ENCODE results near the gene CPNE1.

CPNE1 gene

GRCh38 chr20:35699127-35699956 is 34.6 kb upstream of the CPNE1 start, which contains the start of the genes NFS1 and ROMO1:
Gene NFS1, minus strand, starts transcription at chr20:35699352. Its CDS starts 64 bp downstream, at chr20:35699288.
Gene ROMO1, plus strand, starts transcription at chr20:35699405. Its CDS starts 228 bp downstream, at chr20:35699633.
- TF ChIP-seq GATA2 (IDR thresholded peaks at IDR 0.05; ENCODE audit: low read depth, low read length) = no peak
- no peak for TF ChIP-seq GATA3 (IDR thresholded peaks at IDR 0.05; ENCODE audit: low read depth, low read length)

DNA sequence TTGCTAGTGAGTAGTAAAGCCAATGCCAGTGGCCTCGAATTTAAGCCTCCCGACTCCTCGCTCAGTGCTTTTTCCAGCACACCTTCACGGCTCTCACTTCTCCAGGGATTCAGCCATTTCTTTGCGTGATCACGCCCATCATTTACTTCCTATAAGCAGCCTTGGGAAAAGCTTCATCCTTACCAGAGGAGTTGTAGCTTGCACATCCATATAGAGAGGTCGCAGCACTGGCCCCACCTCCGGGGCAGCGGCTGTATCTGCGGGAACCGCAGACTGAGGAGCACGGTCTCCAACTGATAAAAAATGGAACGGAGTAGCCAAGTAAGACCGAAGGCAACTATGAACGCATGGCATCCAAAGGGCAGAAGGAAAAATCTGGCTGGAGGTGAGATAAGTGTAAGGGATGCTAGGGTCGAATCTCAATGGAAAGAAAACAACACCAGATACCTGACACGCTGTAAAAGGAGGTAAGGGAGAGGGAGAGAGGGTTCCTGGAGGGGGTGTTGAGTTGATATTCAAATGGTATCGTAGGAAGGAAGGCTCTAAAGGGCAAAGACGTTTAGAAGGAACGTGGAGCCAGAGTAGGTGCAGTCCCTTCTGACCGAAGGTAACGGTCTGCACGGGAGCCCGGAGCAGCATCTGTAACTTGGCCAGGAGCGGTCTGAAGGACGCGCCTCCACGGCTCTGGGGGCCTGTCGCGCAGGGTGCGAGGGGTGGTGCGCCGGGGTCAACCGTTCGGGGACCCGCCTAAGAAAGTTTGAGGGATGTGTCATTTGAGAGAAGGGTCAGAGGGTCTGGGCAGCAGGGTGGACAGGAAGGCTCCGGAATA is 33.8 kb upstream of the CPNE1 start:
- TF ChIP-seq GATA3 (IDR thresholded peaks at IDR 0.05; ENCODE audit: low read depth, low read length) = no peak

DNA sequence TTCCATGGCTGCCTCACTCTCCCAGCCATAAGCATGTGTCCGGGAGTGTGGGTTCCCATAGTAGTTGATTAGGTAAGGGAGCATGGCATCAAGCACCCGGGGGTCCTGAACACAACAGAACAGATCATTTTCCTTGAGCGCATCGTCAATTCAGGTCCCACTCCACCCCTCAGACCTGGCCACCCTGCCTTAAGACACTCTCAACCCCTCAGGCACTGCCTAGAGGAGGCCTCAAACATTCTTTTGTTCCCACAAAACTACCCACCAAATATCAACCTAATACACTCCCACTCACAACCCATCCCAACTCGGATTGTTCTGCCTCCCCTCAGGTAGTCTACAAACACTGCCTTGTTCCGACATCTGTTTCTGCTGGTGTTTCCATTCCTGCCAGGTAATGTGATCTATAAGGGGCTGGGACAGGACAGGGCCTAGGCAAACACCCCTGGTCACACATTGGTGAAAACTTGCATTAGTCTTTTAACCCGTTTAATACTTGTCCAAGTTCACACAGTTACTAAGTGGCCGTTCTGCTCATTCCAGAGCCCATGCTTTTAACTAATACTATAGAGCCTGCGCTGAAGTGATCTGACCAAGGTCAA is 33.1 kb upstream of the CPNE1 start:
- TF ChIP-seq GATA2 (IDR thresholded peaks at IDR 0.05; ENCODE audit: low read depth, low read length) (no peak), GATA3 (IDR thresholded peaks at IDR 0.05; ENCODE audit: low read depth, low read length) (no peak)

- TF ChIP-seq GATA3 (IDR thresholded peaks at IDR 0.05; ENCODE audit: low read depth, low read length) (no peak), GATA2 (IDR thresholded peaks at IDR 0.05; ENCODE audit: low read depth, low read length) (no peak)
Observed at GRCh38 chr20:35695978-35696377, 31.3 kb upstream of the CPNE1 start.

DNA sequence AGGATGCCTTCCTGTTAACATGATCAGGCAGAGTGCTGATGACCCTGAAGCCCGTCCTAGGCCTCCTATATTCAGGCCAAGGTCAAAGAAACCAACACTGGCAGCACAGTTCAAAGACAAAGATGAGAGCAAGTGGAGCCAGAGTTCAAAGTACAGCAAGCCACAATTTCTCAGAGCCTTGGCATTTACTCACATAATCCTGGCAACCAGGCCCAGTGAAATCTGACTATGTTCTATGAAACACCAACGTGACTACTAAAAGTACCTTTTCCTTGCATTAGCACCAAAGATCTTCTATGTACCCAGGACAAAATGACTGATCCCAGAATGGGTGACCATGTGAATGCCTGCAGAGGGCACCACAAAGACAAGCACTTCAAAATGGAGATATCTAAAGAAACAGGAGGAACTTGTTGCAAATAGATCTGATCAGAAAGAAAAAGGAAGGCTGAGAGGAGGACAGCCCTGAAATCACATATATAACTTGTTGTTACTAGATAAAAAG is 30.6 kb upstream of the CPNE1 start:
- TF ChIP-seq GATA3 (IDR thresholded peaks at IDR 0.05; ENCODE audit: low read depth, low read length) (no peak), GATA2 (IDR thresholded peaks at IDR 0.05; ENCODE audit: low read depth, low read length) (no peak)

DNA sequence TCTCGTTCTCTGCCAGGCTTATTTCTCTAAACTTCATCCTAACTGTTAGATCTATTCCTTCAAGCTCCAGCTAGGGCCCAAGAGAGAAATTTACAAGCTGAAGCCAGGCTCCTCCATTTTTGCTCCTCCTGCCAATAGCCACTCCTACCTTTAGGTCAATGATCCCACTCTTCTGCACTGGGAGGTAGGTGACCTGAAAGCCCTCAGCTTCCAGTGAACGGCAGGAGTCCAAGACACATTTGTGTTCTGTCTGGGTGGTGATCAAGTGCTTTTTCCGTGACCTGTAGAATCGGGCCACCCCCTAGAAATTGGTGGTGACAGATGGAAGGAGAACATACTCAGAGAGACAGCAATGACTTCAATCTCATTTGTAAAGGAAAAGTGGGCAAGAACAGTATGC is 25.6 kb upstream of the CPNE1 start:
- no peak for TF ChIP-seq GATA2 (IDR thresholded peaks at IDR 0.05; ENCODE audit: low read depth, low read length)
- no peak for TF ChIP-seq GATA3 (IDR thresholded peaks at IDR 0.05; ENCODE audit: low read depth, low read length)

DNA sequence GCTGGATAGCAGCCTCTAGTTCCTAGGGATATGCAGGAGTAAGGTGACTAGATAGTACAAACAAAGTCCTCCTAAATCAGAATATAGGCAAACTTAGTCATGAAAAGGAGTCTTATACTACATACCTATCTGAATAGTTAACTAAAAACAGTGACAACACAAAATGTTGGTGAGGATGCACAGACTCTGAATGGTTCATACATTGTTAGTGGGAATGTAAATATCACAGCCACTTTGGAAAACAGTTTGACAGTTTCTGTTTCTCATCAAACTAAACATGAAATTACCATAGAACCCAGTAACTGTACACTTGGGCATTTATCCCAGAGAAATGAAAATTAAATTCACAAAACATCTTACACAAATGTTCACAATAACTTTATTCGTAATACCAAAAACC is 17.3 kb upstream of the CPNE1 start:
- TF ChIP-seq GATA2 (IDR thresholded peaks at IDR 0.05; ENCODE audit: low read depth, low read length) = no peak
- TF ChIP-seq GATA3 (IDR thresholded peaks at IDR 0.05; ENCODE audit: low read depth, low read length) = no peak

- TF ChIP-seq GATA2 (IDR thresholded peaks at IDR 0.05; ENCODE audit: low read depth, low read length) = no peak
- no peak for TF ChIP-seq GATA3 (IDR thresholded peaks at IDR 0.05; ENCODE audit: low read depth, low read length)
Observed at GRCh38 chr20:35680452-35681183, 15.9 kb upstream of the CPNE1 start.

DNA sequence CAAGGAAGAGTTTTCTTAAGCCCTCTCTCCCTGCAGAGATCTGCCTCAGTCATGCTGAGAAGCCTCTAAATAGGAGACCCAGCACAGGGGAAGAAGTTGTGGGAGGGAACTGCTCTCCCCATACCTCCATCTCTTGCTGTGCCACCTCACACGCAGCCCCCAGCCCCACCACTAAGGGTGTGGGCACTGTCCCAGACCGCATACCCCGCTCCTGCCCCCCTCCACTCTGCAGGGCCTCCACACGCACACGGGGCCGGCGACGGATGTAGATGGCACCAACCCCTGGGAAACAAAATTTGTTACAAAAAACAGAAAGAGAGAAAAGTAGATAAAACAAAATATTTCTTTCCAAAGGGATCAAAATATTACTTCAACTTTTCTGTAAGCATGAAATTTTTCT is 10.2 kb upstream of the CPNE1 start:
- no peak for TF ChIP-seq GATA3 (IDR thresholded peaks at IDR 0.05; ENCODE audit: low read depth, low read length)
- TF ChIP-seq GATA2 (IDR thresholded peaks at IDR 0.05; ENCODE audit: low read depth, low read length) = no peak

DNA sequence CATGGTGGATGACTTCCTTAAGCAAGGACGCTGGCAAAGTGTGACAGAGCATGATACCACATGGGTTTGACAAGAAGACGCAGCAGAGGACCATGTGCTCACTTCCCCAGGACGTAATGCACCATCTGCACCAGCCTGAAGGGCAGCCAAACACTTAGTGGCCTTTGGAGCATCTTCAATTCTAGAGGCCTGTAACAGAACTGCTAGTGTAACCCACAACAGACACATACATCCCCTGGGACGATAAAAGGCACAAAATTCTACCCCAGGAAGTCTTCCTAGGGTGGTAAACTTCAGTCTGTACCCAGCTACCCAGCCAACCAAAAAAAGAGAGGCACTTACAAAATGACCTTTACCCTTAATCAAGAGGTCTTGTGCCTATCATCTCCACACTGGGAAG is 9.2 kb upstream of the CPNE1 start:
- TF ChIP-seq GATA2 (IDR thresholded peaks at IDR 0.05; ENCODE audit: low read depth, low read length) (no peak), GATA3 (IDR thresholded peaks at IDR 0.05; ENCODE audit: low read depth, low read length) (no peak)

DNA sequence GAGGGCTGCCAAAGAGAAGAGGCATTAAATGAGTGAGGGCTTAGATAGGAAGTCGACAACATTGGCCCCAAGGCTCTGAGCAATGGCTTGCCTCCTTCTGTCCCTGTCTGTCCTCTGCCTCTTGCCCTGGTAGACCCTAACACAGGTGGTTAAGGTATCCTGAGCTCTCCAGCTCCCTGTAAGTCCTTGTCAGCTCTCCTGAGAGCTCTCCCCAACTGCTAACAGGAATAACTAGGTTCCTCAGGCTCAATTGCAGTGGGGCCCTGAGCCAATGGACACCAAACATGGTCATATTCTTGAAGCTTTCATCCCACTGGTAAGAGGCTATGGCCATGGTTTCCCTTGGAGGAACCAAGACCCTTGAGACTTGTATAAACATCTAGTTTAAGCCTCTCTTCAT is 5.0 kb upstream of the CPNE1 start:
- TF ChIP-seq GATA2 (IDR thresholded peaks at IDR 0.05; ENCODE audit: low read depth, low read length) (no peak), GATA3 (IDR thresholded peaks at IDR 0.05; ENCODE audit: low read depth, low read length) (no peak)

GRCh38 chr20:35669221-35669620 is 4.5 kb upstream of the CPNE1 start:
- no peak for TF ChIP-seq GATA3 (IDR thresholded peaks at IDR 0.05; ENCODE audit: low read depth, low read length)
- TF ChIP-seq GATA2 (IDR thresholded peaks at IDR 0.05; ENCODE audit: low read depth, low read length) = no peak

GRCh38 chr20:35665949-35666288 is 1.2 kb upstream of the CPNE1 start:
- no peak for TF ChIP-seq GATA2 (IDR thresholded peaks at IDR 0.05; ENCODE audit: low read depth, low read length)

All from SH-SY5Y (cell line).